Measurements from ENCODE around the gene TMEM271.

DNA sequence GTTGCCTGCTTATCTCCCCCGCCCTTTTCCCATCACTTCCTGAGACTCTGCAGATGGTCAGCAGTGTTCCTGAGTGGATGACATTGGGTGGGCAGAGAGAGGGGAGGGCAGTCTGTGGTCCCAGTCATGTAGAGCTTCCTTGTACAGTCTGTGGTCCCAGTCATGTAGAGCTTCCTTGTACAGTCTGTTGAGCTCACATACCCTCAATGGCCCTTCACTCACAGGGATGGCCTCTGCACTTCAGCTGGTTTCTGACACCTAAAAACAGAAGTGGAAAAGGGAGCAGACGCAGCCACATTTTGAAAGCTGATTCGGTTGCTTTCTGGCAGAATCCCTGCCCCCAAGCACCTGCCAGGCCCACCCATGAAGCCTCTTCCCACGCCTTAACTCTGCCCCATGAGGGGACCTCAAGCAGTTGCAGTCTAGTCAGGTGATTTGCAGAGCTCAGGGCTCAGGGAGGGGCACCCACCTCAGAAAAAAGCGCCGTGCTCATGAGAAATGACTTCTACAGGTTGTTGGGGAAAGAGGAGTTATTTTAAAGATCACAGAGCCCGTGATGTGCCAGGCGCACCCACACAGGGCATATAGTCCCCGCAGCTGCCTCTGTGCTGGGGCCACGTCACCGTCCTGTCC lies 3.6 kb upstream of the TMEM271 start:
- TF ChIP-seq EZH2phosphoT487 (IDR thresholded peaks at IDR 0.05; ENCODE audit: low read depth, severe bottlenecking, unreplicated experiment): no peak
- TF ChIP-seq, protein P1, sequence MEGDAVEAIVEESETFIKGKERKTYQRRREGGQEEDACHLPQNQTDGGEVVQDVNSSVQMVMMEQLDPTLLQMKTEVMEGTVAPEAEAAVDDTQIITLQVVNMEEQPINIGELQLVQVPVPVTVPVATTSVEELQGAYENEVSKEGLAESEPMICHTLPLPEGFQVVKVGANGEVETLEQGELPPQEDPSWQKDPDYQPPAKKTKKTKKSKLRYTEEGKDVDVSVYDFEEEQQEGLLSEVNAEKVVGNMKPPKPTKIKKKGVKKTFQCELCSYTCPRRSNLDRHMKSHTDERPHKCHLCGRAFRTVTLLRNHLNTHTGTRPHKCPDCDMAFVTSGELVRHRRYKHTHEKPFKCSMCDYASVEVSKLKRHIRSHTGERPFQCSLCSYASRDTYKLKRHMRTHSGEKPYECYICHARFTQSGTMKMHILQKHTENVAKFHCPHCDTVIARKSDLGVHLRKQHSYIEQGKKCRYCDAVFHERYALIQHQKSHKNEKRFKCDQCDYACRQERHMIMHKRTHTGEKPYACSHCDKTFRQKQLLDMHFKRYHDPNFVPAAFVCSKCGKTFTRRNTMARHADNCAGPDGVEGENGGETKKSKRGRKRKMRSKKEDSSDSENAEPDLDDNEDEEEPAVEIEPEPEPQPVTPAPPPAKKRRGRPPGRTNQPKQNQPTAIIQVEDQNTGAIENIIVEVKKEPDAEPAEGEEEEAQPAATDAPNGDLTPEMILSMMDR (IDR thresholded peaks at IDR 0.05; ENCODE audit: poor library complexity): no peak
- no peak for TF ChIP-seq EZH2 (IDR thresholded peaks at IDR 0.05; ENCODE audit: borderline replicate concordance)
